DOHH2 (cell line): ENCODE data around the gene DACT2.

ENCODE experiments used
- H3F3A ChIP-seq: fragments of 200-600 bp; sonication (generic), shearing (Covaris generic); 2 replicates; pipeline ENCODE4 v1.6.0; 2016; ENCODE audit warnings: antibody characterized with exemption, mild to moderate bottlenecking; ENCODE audit not compliant: control insufficient read depth, insufficient read depth
- H3K27ac ChIP-seq: fragments of 200-600 bp; sonication (generic); 2 replicates; pipeline ENCODE4 v1.5.1; 2014; ENCODE audit warnings: low read depth, mild to moderate bottlenecking, low read length, moderate library complexity
- H3K27me3 ChIP-seq: fragments of 200-600 bp; sonication (generic); 2 replicates; pipeline ENCODE4 v1.6.1; 2014; ENCODE audit warnings: mild to moderate bottlenecking, low read length, mixed read lengths; ENCODE audit not compliant: control insufficient read depth
- H3K36me3 ChIP-seq: fragments of 200-600 bp; sonication (generic); 2 replicates; pipeline ENCODE4 v1.6.1; 2014; ENCODE audit warnings: mild to moderate bottlenecking, low read length, moderate library complexity, mixed read lengths; ENCODE audit not compliant: control insufficient read depth
- H3K4me1 ChIP-seq: fragments of 200-600 bp; sonication (generic); 2 replicates; pipeline ENCODE4 v1.6.1; 2014; ENCODE audit warnings: mild to moderate bottlenecking, low read length, mixed read lengths; ENCODE audit not compliant: control insufficient read depth
- H3K4me2 ChIP-seq: fragments of 200-600 bp; sonication (generic); 2 replicates; pipeline ENCODE4 v1.6.0; 2014; ENCODE audit warnings: mild to moderate bottlenecking, low read length, moderate library complexity
- H3K4me3 ChIP-seq: fragments of 200-600 bp; sonication (generic); 2 replicates; pipeline ENCODE4 v1.5.1; 2014; ENCODE audit warnings: mild to moderate bottlenecking, low read length, mixed read lengths
- H3K79me2 ChIP-seq: fragments of 200-600 bp; sonication (generic); 2 replicates; pipeline ENCODE4 v1.6.1; 2014; ENCODE audit warnings: mild to moderate bottlenecking, low read length, mixed read lengths; ENCODE audit not compliant: control insufficient read depth
- H3K9me2 ChIP-seq: fragments of 200-600 bp; sonication (generic); replicated peaks from 2 replicates; pipeline ENCODE4 v1.6.1; 2014; ENCODE audit warnings: mild to moderate bottlenecking, low read length, mixed read lengths; ENCODE audit not compliant: control insufficient read depth
- H3K9me3 ChIP-seq: fragments of 200-600 bp; sonication (generic); 2 replicates; pipeline ENCODE4 v1.6.1; 2014; ENCODE audit warnings: antibody characterized with exemption, low read length, mixed read lengths; ENCODE audit not compliant: control insufficient read depth, insufficient read depth
- H4K20me1 ChIP-seq: fragments of 200-600 bp; sonication (generic); 2 replicates; pipeline ENCODE4 v1.6.0; 2014; ENCODE audit warnings: low read depth, mild to moderate bottlenecking, antibody characterized with exemption, low read length, moderate library complexity; ENCODE audit not compliant: control insufficient read depth, insufficient read depth
- EZH2phosphoT487 ChIP-seq: fragments of 200-600 bp; sonication (generic); IDR thresholded peaks from 2 replicates; pipeline ENCODE4 v1.6.1; 2017; ENCODE audit warnings: borderline replicate concordance, mild to moderate bottlenecking, antibody characterized with exemption, low read length, moderate library complexity, mixed read lengths
- TF ChIP-seq, protein P1 (sequence below): fragments of 200-600 bp; sonication (generic); IDR thresholded peaks from one replicate; pipeline ENCODE4 v1.5.1; 2014; ENCODE audit warnings: antibody characterized with exemption, mild to moderate bottlenecking, low read depth, low read length; ENCODE audit not compliant: poor library complexity, severe bottlenecking

DACT2 gene

GRCh38 chr6:168338777-168339176 is 19.2 kb upstream of the DACT2 start:
- Histone ChIP-seq H3K36me3 (no peaks in the 10 kb centered on the region), H4K20me1 (no peaks in the 10 kb centered on the region), H3K4me1 (no peaks in the 10 kb centered on the region), H3K27me3 (no peaks in the 10 kb centered on the region), H3F3A (no peaks in the 10 kb centered on the region), H3K4me2 (no peak overlapping the region), H3K9me3 (0 out of 2 replicates have a peak, but pooled peaks cover 6% of the 10 kb centered on the region), H3K27ac (no peak overlapping the region), H3K4me3 (no peak overlapping the region), H3K79me2 (no peaks in the 10 kb centered on the region), H3K9me2 (no peaks in the 10 kb centered on the region)
- TF ChIP-seq EZH2phosphoT487: no peak
- TF ChIP-seq, protein P1, sequence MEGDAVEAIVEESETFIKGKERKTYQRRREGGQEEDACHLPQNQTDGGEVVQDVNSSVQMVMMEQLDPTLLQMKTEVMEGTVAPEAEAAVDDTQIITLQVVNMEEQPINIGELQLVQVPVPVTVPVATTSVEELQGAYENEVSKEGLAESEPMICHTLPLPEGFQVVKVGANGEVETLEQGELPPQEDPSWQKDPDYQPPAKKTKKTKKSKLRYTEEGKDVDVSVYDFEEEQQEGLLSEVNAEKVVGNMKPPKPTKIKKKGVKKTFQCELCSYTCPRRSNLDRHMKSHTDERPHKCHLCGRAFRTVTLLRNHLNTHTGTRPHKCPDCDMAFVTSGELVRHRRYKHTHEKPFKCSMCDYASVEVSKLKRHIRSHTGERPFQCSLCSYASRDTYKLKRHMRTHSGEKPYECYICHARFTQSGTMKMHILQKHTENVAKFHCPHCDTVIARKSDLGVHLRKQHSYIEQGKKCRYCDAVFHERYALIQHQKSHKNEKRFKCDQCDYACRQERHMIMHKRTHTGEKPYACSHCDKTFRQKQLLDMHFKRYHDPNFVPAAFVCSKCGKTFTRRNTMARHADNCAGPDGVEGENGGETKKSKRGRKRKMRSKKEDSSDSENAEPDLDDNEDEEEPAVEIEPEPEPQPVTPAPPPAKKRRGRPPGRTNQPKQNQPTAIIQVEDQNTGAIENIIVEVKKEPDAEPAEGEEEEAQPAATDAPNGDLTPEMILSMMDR: no peak

- Histone ChIP-seq H4K20me1 (no peaks in the 10 kb centered on the region), H3K4me2 (no peak overlapping the region), H3F3A (no peaks in the 10 kb centered on the region), H3K4me1 (no peaks in the 10 kb centered on the region), H3K27me3 (no peaks in the 10 kb centered on the region), H3K4me3 (no peak overlapping the region), H3K36me3 (no peaks in the 10 kb centered on the region), H3K9me2 (no peaks in the 10 kb centered on the region), H3K79me2 (no peaks in the 10 kb centered on the region), H3K9me3 (no peaks in the 10 kb centered on the region), H3K27ac (no peak overlapping the region)
- TF ChIP-seq EZH2phosphoT487: no peak
These were observed 17.4 kb upstream of the DACT2 start for GRCh38 chr6:168336967-168337366.

GRCh38 chr6:168333989-168334388 is 14.4 kb upstream of the DACT2 start:
- Histone ChIP-seq H3K4me3 (no peak overlapping the region), H3K9me3 (no peaks in the 10 kb centered on the region), H3K4me1 (no peaks in the 10 kb centered on the region), H3F3A (no peaks in the 10 kb centered on the region), H3K27me3 (no peaks in the 10 kb centered on the region), H3K27ac (no peak overlapping the region), H3K4me2 (no peak overlapping the region), H3K36me3 (no peaks in the 10 kb centered on the region), H4K20me1 (no peaks in the 10 kb centered on the region), H3K9me2 (no peaks in the 10 kb centered on the region), H3K79me2 (no peaks in the 10 kb centered on the region)
- no peak for TF ChIP-seq EZH2phosphoT487
- TF ChIP-seq, protein P1: no peak

DNA sequence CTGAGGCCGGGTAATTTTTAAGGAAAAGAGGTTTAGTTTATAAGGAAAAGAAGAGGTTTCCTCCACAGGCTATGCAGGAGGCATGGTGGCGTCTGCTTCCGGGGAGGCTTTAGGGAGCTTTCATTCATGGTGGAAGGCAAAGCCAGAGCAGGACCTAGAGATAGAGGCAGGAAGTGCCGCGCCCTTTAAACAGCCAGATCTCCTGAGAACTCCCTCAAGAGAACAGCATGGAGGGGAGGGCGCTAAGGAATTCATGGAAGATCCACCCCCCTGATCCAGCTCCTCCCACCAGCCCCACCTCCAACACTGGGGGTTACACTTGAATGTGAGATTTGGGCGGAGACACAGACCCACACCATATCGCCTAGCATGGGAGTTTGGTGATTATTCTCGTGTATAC is 13.9 kb upstream of the DACT2 start:
- no peak overlapping the region for H3K4me2 ChIP-seq
- H3K9me2 ChIP-seq: no peaks in the 10 kb centered on the region
- H3K4me3 ChIP-seq: no peak overlapping the region
- H3K4me1 ChIP-seq: no peaks in the 10 kb centered on the region
- no peaks in the 10 kb centered on the region for H3F3A ChIP-seq
- TF ChIP-seq, protein P1: no peak
- TF ChIP-seq EZH2phosphoT487: no peak
- H3K9me3 ChIP-seq: no peaks in the 10 kb centered on the region
- H3K27me3 ChIP-seq: no peaks in the 10 kb centered on the region
- no peaks in the 10 kb centered on the region for H4K20me1 ChIP-seq
- no peaks in the 10 kb centered on the region for H3K79me2 ChIP-seq
- no peak overlapping the region for H3K27ac ChIP-seq
- no peaks in the 10 kb centered on the region for H3K36me3 ChIP-seq
